Fibroblast of lung (primary cell): ENCODE results near the gene BZW2.

Source experiments
- CTCF ChIP-seq, 2 donors: IDR thresholded peaks in 1 of 2; conservative IDR thresholded peaks in 1 of 2; 1 replicate in 1 of 2; 2 replicates in 1 of 2; pipeline ENCODE4 v1.5.1; 2011 to 2012; ENCODE audit warnings: low read length in 2 of 2, control low read depth in 1 of 2, inconsistent platforms in 1 of 2, low read depth in 1 of 2, mild to moderate bottlenecking in 1 of 2
- EZH2 ChIP-seq: IDR thresholded peaks from 2 replicates; pipeline ENCODE4 v1.5.1; 2012; ENCODE audit warnings: low read length, control low read depth, mild to moderate bottlenecking; ENCODE audit errors: missing control alignments

GRCh38 chr7:16718111-16718656 lies 72.2 kb downstream of the BZW2 start:
- TF ChIP-seq EZH2 = no peak
- no peak for TF ChIP-seq CTCF (conservative IDR thresholded peaks at IDR 0.05 in 1 of 2, IDR thresholded peaks at IDR 0.05 in 1 of 2; ENCODE audit: low read depth in 1 of 2, low read length in 2 of 2)
